ENCODE data around the gene LCP2. TPM values are rescaled to one million over a fixed set of nuclear protein-coding genes. Genes with fewer than 3 reads are reported as not detected.

LCP2 gene
- total RNA-seq, 1 donor from 2014 or later = not detected

DNA sequence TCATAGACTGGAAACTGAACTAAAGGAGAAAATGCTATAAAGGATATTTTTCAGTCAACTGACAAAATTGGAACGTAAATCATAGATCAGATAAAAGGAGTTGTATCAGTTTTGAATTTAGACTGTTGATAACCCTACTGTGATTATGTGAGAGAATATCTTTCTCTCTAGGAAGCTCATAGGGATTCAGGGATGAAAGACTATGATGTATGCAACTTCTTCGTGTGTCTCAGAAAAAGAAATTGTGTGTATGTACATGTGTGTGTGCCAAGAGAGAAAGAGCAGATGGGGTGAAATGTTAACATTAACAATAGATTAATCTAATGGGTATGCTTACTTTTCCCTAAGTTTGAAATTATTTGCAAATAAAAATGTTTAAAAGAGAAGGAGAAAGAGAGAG lies 95.5 kb downstream of the LCP2 start:
- H3K27me3 Mint-ChIP-seq (ENCODE audit: insufficient read depth, low read depth) = peaks cover 2% of the 10 kb centered on the region
- no peak overlapping the region for H3K27ac ChIP-seq
- H3K9me3 Mint-ChIP-seq = no peaks in the 10 kb centered on the region
- no peaks in the 10 kb centered on the region for H3K36me3 Mint-ChIP-seq
- peaks cover 15% of the 10 kb centered on the region for H3K4me1 Mint-ChIP-seq
- H2AFZ ChIP-seq (replicated peaks) = no peak overlapping the region
- no peaks in the 10 kb centered on the region for H4K20me1 ChIP-seq (ENCODE audit: low read depth)
- H3K9ac ChIP-seq = no peak overlapping the region
- no peaks in the 10 kb centered on the region for H3K79me2 ChIP-seq (ENCODE audit: low read depth)
- TF ChIP-seq, protein P1, sequence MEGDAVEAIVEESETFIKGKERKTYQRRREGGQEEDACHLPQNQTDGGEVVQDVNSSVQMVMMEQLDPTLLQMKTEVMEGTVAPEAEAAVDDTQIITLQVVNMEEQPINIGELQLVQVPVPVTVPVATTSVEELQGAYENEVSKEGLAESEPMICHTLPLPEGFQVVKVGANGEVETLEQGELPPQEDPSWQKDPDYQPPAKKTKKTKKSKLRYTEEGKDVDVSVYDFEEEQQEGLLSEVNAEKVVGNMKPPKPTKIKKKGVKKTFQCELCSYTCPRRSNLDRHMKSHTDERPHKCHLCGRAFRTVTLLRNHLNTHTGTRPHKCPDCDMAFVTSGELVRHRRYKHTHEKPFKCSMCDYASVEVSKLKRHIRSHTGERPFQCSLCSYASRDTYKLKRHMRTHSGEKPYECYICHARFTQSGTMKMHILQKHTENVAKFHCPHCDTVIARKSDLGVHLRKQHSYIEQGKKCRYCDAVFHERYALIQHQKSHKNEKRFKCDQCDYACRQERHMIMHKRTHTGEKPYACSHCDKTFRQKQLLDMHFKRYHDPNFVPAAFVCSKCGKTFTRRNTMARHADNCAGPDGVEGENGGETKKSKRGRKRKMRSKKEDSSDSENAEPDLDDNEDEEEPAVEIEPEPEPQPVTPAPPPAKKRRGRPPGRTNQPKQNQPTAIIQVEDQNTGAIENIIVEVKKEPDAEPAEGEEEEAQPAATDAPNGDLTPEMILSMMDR (IDR thresholded peaks at IDR 0.05) = no peak
- TF ChIP-seq EZH2phosphoT487 (IDR thresholded peaks at IDR 0.05) (no peak), EZH2 (IDR thresholded peaks at IDR 0.05) (no peak)
- no peak overlapping the region for H3K4me2 ChIP-seq
- H3K27me3 ChIP-seq = peaks cover 4% of the 10 kb centered on the region
- H3K36me3 ChIP-seq = no peaks in the 10 kb centered on the region
- H3K27ac Mint-ChIP-seq = no peak overlapping the region
- H3K9me3 ChIP-seq (ENCODE audit: low read depth) = no peaks in the 10 kb centered on the region
- no peaks in the 10 kb centered on the region for H3F3A ChIP-seq (ENCODE audit: low read depth)
- no peak for DNase-seq (ENCODE audit: low spot score)
- no peak overlapping the region for H3K4me3 Mint-ChIP-seq
- H3K4me1 ChIP-seq = peaks cover 24% of the 10 kb centered on the region
- H3K4me3 ChIP-seq = no peak overlapping the region

DNA sequence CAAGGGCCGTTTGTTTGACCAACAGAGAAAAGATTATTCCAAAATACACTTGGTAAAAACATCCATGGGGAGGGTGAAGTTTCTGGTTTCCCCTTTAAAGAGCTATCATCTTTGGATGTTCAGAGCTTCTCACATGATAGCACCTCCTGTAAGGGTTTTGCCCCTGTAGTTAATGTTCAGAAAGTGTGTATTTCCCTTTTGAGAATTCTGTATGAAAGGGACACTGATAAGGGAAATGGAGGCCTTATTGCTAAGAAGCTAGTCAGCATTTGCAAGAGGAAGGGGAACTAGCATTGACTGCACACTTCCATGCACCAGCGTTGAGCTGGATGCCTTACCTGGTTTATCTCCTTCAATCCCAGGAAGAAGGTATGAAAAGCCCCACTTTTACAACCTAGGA lies 96.3 kb downstream of the LCP2 start:
- Histone ChIP-seq H3K4me2 (no peak overlapping the region), H3K9me3 (ENCODE audit: low read depth) (no peaks in the 10 kb centered on the region), H3K36me3 (no peaks in the 10 kb centered on the region), H3K27ac (no peak overlapping the region), H3K27me3 (peaks cover 4% of the 10 kb centered on the region), H3F3A (ENCODE audit: low read depth) (peaks cover 7% of the 10 kb centered on the region), H3K4me1 (peaks cover 29% of the 10 kb centered on the region), H4K20me1 (ENCODE audit: low read depth) (no peaks in the 10 kb centered on the region), H3K9ac (no peak overlapping the region), H3K79me2 (ENCODE audit: low read depth) (no peaks in the 10 kb centered on the region), H2AFZ (replicated peaks) (no peak overlapping the region), H3K4me3 (no peak overlapping the region)
- Mint-ChIP-seq H3K4me3 (no peak overlapping the region), H3K9me3 (no peaks in the 10 kb centered on the region), H3K27ac (no peak overlapping the region), H3K27me3 (ENCODE audit: insufficient read depth, low read depth) (peaks cover 2% of the 10 kb centered on the region), H3K36me3 (no peaks in the 10 kb centered on the region), H3K4me1 (peaks cover 20% of the 10 kb centered on the region)
- no peak for DNase-seq (ENCODE audit: low spot score)
- TF ChIP-seq EZH2 (IDR thresholded peaks at IDR 0.05) (no peak), EZH2phosphoT487 (IDR thresholded peaks at IDR 0.05) (no peak)
- TF ChIP-seq, protein P1 (IDR thresholded peaks at IDR 0.05) = no peak

DNA sequence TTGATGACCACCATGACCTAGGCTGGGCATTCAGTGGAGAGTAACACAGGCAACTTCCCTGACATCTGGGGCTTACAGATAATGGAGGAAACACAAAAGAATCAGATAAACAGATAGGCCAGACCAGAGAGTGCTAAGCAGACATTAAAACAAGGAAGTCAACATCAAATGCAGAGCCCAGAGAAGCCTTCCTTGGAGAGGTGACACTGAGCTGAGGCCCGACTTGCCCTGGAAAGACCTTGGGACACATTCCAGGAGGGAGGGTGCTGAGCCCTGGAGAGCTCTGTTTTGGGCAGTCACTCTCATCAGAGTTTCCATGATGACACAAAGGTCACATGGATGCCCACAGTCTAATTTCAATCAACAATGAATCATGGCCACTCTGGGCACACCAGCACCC lies 96.7 kb downstream of the LCP2 start:
- no peak overlapping the region for H2AFZ ChIP-seq (replicated peaks)
- peaks cover 4% of the 10 kb centered on the region for H3K27me3 ChIP-seq
- H3K36me3 ChIP-seq = no peaks in the 10 kb centered on the region
- H3K9me3 ChIP-seq (ENCODE audit: low read depth) = no peaks in the 10 kb centered on the region
- H3K27ac Mint-ChIP-seq = no peak overlapping the region
- H3K27ac ChIP-seq = no peak overlapping the region
- H3K79me2 ChIP-seq (ENCODE audit: low read depth) = no peaks in the 10 kb centered on the region
- H3K27me3 Mint-ChIP-seq (ENCODE audit: insufficient read depth, low read depth) = peaks cover 2% of the 10 kb centered on the region
- TF ChIP-seq EZH2phosphoT487 (IDR thresholded peaks at IDR 0.05) = no peak
- TF ChIP-seq, protein P1 (IDR thresholded peaks at IDR 0.05) = no peak
- TF ChIP-seq EZH2 (IDR thresholded peaks at IDR 0.05) = no peak
- DNase-seq (ENCODE audit: low spot score) = no peak
- H3K4me3 ChIP-seq = no peak overlapping the region
- no peak overlapping the region for H3K9ac ChIP-seq
- H3K9me3 Mint-ChIP-seq = no peaks in the 10 kb centered on the region
- H3K4me3 Mint-ChIP-seq = no peak overlapping the region
- H3K4me2 ChIP-seq = no peak overlapping the region
- H3K4me1 ChIP-seq = peaks cover 29% of the 10 kb centered on the region
- H3K36me3 Mint-ChIP-seq = no peaks in the 10 kb centered on the region
- peaks cover 11% of the 10 kb centered on the region for H3F3A ChIP-seq (ENCODE audit: low read depth)
- no peaks in the 10 kb centered on the region for H4K20me1 ChIP-seq (ENCODE audit: low read depth)
- peaks cover 20% of the 10 kb centered on the region for H3K4me1 Mint-ChIP-seq

Other genes starting within 250 kb of the LCP2 start
- gene FOXI1, start 191.9 kb downstream of the LCP2 start, total RNA-seq (ENCODE audit: low replicate concordance) = 0.09 TPM in 1 of 2 replicates, not detected in the other
- gene C5orf58, start 64.8 kb downstream of the LCP2 start, total RNA-seq (ENCODE audit: low replicate concordance) = not detected in 2 replicates
- gene KCNMB1, start 91.6 kb upstream of the LCP2 start, total RNA-seq (ENCODE audit: low replicate concordance) = not detected in 2 replicates
- gene KCNIP1, start 206.2 kb upstream of the LCP2 start, total RNA-seq (ENCODE audit: low replicate concordance) = 2.4 and 2.8 TPM in 2 replicates